Epidermal melanocyte (primary cell): ENCODE data around the gene GGTA1.

Source experiments
- DNase-seq: peaks from one replicate; pipeline ENCODE4 v3.0.0; 2011; ENCODE audit warnings: low spot score; ENCODE audit not compliant: insufficient read length

Gene GGTA1

GRCh38 chr9:121500165-121500478 is 478 bp upstream of the GGTA1 start:
- no peak for DNase-seq

GRCh38 chr9:121499177-121499426 is 542 bp downstream of the GGTA1 start:
- no peak for DNase-seq

- no peak for DNase-seq
These were observed 1.0 kb downstream of the GGTA1 start for GRCh38 chr9:121498487-121499176.

GRCh38 chr9:121498150-121498486 is 1.5 kb downstream of the GGTA1 start:
- DNase-seq: peak; percentile 70

GRCh38 chr9:121495976-121496375 is 3.7 kb downstream of the GGTA1 start:
- no peak for DNase-seq

- DNase-seq: no peak
These were observed 5.5 kb downstream of the GGTA1 start for GRCh38 chr9:121494192-121494591.

- DNase-seq: no peak
These were observed 8.5 kb downstream of the GGTA1 start for GRCh38 chr9:121491111-121491510.

GRCh38 chr9:121489344-121489743 is 10.3 kb downstream of the GGTA1 start:
- DNase-seq: no peak

- no peak for DNase-seq
These were observed 13.6 kb downstream of the GGTA1 start for GRCh38 chr9:121486043-121486442.

GRCh38 chr9:121485623-121486022 is 14.0 kb downstream of the GGTA1 start:
- no peak for DNase-seq

GRCh38 chr9:121484651-121485446 is 14.8 kb downstream of the GGTA1 start:
- no peak for DNase-seq

GRCh38 chr9:121483473-121484031 is 16.1 kb downstream of the GGTA1 start:
- DNase-seq: no peak

GRCh38 chr9:121483049-121483448 is 16.6 kb downstream of the GGTA1 start:
- DNase-seq: no peak

- no peak for DNase-seq
These were observed 20.6 kb downstream of the GGTA1 start for GRCh38 chr9:121478816-121479676.

GRCh38 chr9:121476156-121476555 is 23.5 kb downstream of the GGTA1 start:
- no peak for DNase-seq

- DNase-seq: no peak
These were observed 25.3 kb downstream of the GGTA1 start for GRCh38 chr9:121474231-121474947.

- DNase-seq: no peak
These were observed 26.4 kb downstream of the GGTA1 start for GRCh38 chr9:121473229-121473628.

- DNase-seq: no peak
These were observed 27.2 kb downstream of the GGTA1 start for GRCh38 chr9:121472446-121472845.

- DNase-seq: no peak
These were observed 33.5 kb downstream of the GGTA1 start for GRCh38 chr9:121466142-121466541.

- no peak for DNase-seq
These were observed 34.7 kb downstream of the GGTA1 start for GRCh38 chr9:121464968-121465367.

- DNase-seq: no peak
These were observed 36.4 kb downstream of the GGTA1 start for GRCh38 chr9:121463026-121463807.
